ENCODE results near the gene PCDHGA12.
"Not testable (repeated sequence)": the region's sequence is repeated elsewhere in the genome, so short reads cannot be mapped to it uniquely, and the experiment has no call there.

PCDHGA12 gene

GRCh38 chr5:141430332-141431113, at the start of gene PCDHGA12:
Gene PCDHGA12 (plus strand): TSS chr5:141430507. CDS start chr5:141430760, 253 bp downstream.
- peak; percentile 76 for TF ChIP-seq CTCF (IDR thresholded peaks at IDR 0.05; ENCODE audit: low read depth, low read length, missing control alignments)
- H3K4me3 ChIP-seq (ENCODE audit: low read depth, low read length), result peak within 1 kb of the TSS; percentile 64
- DNase-seq (ENCODE audit: low read depth), result peak; percentile 72

GRCh38 chr5:141382469-141383294, 47.6 kb upstream of the PCDHGA12 start, which contains the start of gene PCDHGA7:
Gene PCDHGA7 (plus strand): TSS chr5:141382742. CDS start chr5:141382900, 158 bp downstream.
- no peak for DNase-seq (ENCODE audit: low read depth)
- no peak for TF ChIP-seq CTCF (IDR thresholded peaks at IDR 0.05; ENCODE audit: low read depth, low read length, missing control alignments)
- H3K4me3 ChIP-seq (ENCODE audit: low read depth, low read length), result no peak within 1 kb of the TSS

- no peak overlapping the region for H3K4me3 ChIP-seq (ENCODE audit: low read depth, low read length)
- no peak for DNase-seq (ENCODE audit: low read depth)
- no peak for TF ChIP-seq CTCF (IDR thresholded peaks at IDR 0.05; ENCODE audit: low read depth, low read length, missing control alignments)
Observed at GRCh38 chr5:141383345-141383744, 47.0 kb upstream of the PCDHGA12 start.

- TF ChIP-seq CTCF (IDR thresholded peaks at IDR 0.05; ENCODE audit: low read depth, low read length, missing control alignments), result no peak
- no peak overlapping the region for H3K4me3 ChIP-seq (ENCODE audit: low read depth, low read length)
- DNase-seq (ENCODE audit: low read depth), result no peak
Observed at GRCh38 chr5:141384471-141385267, 45.6 kb upstream of the PCDHGA12 start.

GRCh38 chr5:141387557-141388311, 42.6 kb upstream of the PCDHGA12 start, which contains the start of gene PCDHGB4:
Gene PCDHGB4 (plus strand): TSS chr5:141387698. CDS start chr5:141387885, 187 bp downstream.
- DNase-seq (ENCODE audit: low read depth); H3K4me3 ChIP-seq (ENCODE audit: low read depth, low read length): not testable (repeated sequence)

- no peak for TF ChIP-seq CTCF (IDR thresholded peaks at IDR 0.05; ENCODE audit: low read depth, low read length, missing control alignments)
- no peak overlapping the region for H3K4me3 ChIP-seq (ENCODE audit: low read depth, low read length)
- no peak for DNase-seq (ENCODE audit: low read depth)
Observed at GRCh38 chr5:141388661-141389060, 41.6 kb upstream of the PCDHGA12 start.
